IPS DF 6.9 (cell line): ENCODE measurements around the gene IL17C.

ENCODE experiments used
- DNase-seq: peaks from one replicate; pipeline ENCODE4 v3.0.0-alpha.2; 2013; ENCODE audit warnings: low read depth, low spot score
- H3K27ac ChIP-seq: one replicate; pipeline ENCODE4 v1.5.1; 2013; ENCODE audit warnings: low read length, control low read depth
- H3K27me3 ChIP-seq: 2 replicates; pipeline ENCODE4 v1.6.1; 2013; ENCODE audit warnings: mild to moderate bottlenecking, low read length; ENCODE audit not compliant: control insufficient read depth, insufficient read depth
- H3K36me3 ChIP-seq: 2 replicates; pipeline ENCODE4 v1.6.1; 2013; ENCODE audit warnings: low read length; ENCODE audit not compliant: control insufficient read depth, insufficient read depth
- H3K4me1 ChIP-seq: 2 replicates; pipeline ENCODE4 v1.6.1; 2013; ENCODE audit warnings: low read length; ENCODE audit not compliant: control insufficient read depth, insufficient read depth
- H3K4me3 ChIP-seq: 2 replicates; pipeline ENCODE4 v1.5.1; 2013; ENCODE audit warnings: mild to moderate bottlenecking, low read length
- H3K9me3 ChIP-seq: 2 replicates; pipeline ENCODE4 v1.6.1; 2013; ENCODE audit warnings: low read length, inconsistent platforms; ENCODE audit not compliant: control insufficient read depth, insufficient read depth
- WGBS: extraction: QIAGEN DNeasy Blood & Tissue Kit; methylation state at CpG from one replicate; pipeline ENCODE4 v1.1.7; 2013; ENCODE audit warnings: mixed read lengths, missing lambda C conversion rate; ENCODE audit not compliant: insufficient read length, insufficient coverage; 5-methylcytosine and 5-hydroxymethylcytosine counted together

Gene IL17C

DNA sequence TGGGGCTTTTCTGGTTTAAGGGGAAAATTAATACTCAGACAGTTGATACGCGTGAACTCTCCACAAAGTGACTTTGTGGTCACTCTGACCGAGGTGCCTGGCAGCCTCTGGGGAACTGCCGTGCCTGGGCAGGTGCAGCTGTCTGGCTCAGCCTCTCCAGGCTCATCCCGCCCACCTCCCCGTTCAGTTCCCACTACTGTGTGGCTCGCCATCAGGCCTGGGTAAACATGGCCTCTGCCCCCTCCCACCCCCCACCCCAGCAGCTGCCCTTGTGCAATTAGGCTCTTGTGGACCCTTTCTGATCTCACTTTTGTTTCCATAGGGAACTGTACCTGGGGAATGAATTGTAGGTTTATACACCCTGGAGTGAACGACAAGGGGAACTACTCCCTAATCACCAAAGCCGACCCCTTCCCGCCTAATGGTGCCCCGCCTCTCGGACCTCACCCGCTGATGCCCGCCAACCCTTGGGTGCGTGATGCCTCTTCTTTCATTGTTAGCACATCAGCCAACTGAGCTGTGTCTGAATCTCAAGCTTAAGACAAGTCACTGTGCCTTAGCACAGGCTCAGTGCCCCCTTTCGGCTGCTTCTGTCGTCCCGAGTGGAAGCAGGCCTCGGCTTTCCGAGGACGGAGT lies 40.4 kb upstream of the IL17C start:
- Histone ChIP-seq H3K27me3 (no peaks in the 10 kb centered on the region), H3K4me1 (no peaks in the 10 kb centered on the region), H3K27ac (no peak overlapping the region), H3K4me3 (no peak overlapping the region), H3K9me3 (no peaks in the 10 kb centered on the region), H3K36me3 (peaks cover 20% of the 10 kb centered on the region; the same call in 1 of the 2 replicates)
- DNase-seq, result no peak
- no CpG with 5 or more reads among the region's 21 CpGs for WGBS

DNA sequence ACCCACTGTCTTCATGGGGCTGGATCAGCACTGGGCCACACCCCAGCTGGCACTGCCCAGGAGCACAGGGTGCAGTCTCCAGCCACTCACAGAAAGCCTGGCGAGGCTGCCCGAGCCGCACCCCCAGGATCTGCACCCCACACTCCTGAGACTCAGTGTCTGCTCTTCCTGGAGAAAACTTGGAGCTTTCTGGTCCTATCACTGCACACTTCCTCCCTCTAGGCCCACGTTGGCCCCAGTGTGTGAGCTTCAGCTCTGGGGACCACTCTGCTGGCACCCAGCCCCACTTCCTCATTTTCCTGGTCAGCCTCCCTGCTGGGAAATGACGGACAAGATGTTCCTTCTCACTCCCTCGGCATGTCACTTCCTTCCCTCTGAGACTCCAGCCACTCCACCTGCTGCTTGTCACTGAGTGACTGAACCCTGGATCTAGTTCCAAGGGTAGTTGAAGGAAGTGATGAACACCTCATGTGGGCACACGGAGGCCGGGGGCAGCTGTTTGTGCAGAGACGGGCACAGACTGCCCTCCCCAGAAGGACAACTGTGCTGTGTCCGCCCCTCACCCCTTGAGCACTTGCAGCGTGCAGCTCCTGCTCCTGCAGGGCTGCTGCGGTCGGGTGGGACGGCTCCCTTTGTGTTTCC lies 39.2 kb upstream of the IL17C start:
- WGBS, result no CpG with 5 or more reads among the region's 14 CpGs

DNA sequence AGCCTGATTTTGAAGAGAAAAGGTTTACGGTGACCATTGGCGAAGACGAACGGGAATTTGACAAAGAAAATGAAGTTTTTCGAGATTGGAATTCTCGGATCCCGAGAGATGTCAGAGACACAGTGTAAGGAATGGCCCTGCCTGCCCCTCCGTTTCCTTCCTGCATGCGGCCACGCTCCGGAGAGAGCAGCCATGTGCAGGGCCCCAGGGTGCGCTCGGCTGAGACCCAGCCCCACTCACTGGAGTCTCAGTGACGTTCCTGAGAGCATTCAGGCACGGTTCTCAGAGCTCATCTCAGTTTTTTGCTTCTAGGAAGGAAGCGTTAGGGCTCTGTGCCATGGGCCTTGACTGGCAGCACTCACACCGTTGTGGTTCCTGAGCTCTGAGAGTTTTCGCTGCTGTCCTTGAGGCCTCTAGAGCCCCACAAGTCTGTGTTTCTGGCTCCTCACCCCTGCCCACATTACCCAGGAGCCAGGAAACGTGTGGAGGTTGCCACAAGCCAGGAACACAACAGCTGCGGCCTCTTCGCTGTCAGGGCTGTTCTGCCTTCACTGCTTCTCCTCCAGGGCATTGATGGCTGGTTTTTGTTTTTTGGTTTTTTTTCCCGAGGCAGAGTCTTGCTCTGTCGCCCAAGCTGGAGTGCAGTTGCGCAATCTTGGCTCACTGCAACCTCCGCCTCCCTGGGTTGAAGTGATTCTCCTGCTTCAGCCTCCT lies 38.4 kb upstream of the IL17C start:
- Histone ChIP-seq H3K4me3 (no peak overlapping the region), H3K4me1 (no peaks in the 10 kb centered on the region), H3K36me3 (peaks cover 20% of the 10 kb centered on the region; the same call in 1 of the 2 replicates), H3K9me3 (no peaks in the 10 kb centered on the region), H3K27ac (no peak overlapping the region), H3K27me3 (no peaks in the 10 kb centered on the region)
- DNase-seq, result no peak
- 100% methylated on average over 5 of the region's 25 CpGs for WGBS

More for the DNA sequence above, 39.2 kb upstream of the IL17C start:
- Histone ChIP-seq H3K9me3 (no peaks in the 10 kb centered on the region), H3K36me3 (peaks cover 20% of the 10 kb centered on the region; the same call in 1 of the 2 replicates), H3K27ac (no peak overlapping the region), H3K4me1 (no peaks in the 10 kb centered on the region), H3K4me3 (no peak overlapping the region), H3K27me3 (no peaks in the 10 kb centered on the region)
- DNase-seq, result no peak

DNA sequence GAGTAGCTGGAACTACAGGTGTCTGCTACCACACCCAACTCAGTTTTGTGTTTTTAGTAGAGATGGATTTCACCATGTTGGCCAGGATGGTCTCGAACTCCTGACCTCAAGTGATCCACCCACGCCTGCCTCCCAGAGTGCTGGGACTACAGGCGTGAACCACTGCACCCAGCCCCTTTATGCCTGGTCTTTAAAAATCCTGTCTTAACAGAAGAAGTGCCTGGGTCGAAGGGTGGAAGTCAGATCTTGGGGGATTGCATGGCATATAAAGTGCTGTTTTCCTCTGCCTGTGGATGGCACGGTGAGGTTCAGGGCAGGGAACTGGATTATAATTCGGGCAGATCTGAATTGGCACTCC lies 37.9 kb upstream of the IL17C start:
- no peaks in the 10 kb centered on the region for H3K9me3 ChIP-seq
- no peaks in the 10 kb centered on the region for H3K4me1 ChIP-seq
- H3K27me3 ChIP-seq, result no peaks in the 10 kb centered on the region
- H3K4me3 ChIP-seq, result no peak overlapping the region
- no peak for DNase-seq
- peaks cover 20% of the 10 kb centered on the region; the same call in 1 of the 2 replicates for H3K36me3 ChIP-seq
- WGBS, result no CpG with 5 or more reads among the region's 6 CpGs
- H3K27ac ChIP-seq, result no peak overlapping the region

DNA sequence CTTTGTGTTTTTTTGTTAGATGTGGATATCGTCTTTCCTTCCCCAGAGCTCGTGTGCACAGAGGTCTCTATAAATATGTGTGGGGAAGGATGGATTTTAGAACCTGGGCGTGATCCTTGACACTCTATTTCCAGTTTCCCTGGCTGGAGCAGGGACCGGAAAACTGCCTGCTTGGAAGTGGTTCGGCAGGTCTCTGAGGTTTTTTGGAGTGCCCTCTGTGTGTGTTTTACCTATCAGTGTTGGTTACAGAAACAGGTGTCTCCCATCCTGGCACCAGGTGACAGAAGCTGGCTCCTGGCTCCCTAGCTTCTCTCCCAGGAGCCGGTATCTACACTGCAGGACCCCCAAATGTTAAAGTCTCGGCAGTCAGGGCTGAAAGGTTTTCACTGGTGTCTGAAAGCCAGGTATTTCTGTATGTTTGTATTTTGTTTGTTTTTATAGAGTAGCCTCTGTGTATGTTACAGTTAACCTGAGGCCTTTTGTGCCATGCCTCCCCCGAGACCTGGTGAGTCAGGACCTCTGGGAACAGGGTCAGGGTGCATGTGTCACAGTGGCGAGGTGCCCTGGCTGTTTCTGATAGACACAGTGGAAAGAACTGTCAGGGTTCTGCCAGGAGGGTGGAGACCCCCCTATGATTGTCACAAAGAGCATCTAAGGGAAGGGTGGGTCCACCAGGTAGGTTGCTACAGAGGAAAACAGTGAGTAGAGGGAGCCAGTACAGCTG lies 36.9 kb upstream of the IL17C start:
- no peaks in the 10 kb centered on the region for H3K4me1 ChIP-seq
- WGBS, result no CpG with 5 or more reads among the region's 9 CpGs
- DNase-seq, result no peak
- H3K9me3 ChIP-seq, result no peaks in the 10 kb centered on the region
- H3K27me3 ChIP-seq, result no peaks in the 10 kb centered on the region
- H3K27ac ChIP-seq, result no peak overlapping the region
- H3K4me3 ChIP-seq, result no peak overlapping the region; the same call in 1 of the 2 replicates
- peaks cover 25% of the 10 kb centered on the region for H3K36me3 ChIP-seq

DNA sequence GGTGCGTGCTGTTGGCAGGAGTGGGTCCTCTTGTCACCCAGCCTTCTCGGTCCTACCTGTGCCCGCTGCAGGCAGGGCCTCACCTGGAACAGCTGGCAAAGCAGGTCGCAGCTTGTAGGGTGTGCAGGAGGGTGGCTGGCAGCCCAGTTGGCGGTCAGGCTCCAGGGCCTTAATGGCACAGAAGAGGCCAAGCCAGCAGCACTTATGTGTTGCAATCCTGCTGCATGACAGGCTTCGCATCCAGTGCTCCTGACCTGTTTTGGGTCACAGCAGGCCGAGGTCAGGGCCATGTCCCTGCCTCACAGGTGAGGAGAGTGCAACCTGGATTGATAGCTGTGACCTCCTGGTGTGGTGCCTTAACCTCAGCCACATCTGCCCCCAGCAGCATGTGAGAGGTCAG lies 36.3 kb upstream of the IL17C start:
- H3K27me3 ChIP-seq, result no peaks in the 10 kb centered on the region
- H3K27ac ChIP-seq, result no peak overlapping the region
- H3K4me1 ChIP-seq, result no peaks in the 10 kb centered on the region
- no CpG with 5 or more reads among the region's 7 CpGs for WGBS
- H3K4me3 ChIP-seq, result no peak overlapping the region
- no peaks in the 10 kb centered on the region for H3K9me3 ChIP-seq
- peaks cover 28% of the 10 kb centered on the region for H3K36me3 ChIP-seq
- DNase-seq, result no peak

DNA sequence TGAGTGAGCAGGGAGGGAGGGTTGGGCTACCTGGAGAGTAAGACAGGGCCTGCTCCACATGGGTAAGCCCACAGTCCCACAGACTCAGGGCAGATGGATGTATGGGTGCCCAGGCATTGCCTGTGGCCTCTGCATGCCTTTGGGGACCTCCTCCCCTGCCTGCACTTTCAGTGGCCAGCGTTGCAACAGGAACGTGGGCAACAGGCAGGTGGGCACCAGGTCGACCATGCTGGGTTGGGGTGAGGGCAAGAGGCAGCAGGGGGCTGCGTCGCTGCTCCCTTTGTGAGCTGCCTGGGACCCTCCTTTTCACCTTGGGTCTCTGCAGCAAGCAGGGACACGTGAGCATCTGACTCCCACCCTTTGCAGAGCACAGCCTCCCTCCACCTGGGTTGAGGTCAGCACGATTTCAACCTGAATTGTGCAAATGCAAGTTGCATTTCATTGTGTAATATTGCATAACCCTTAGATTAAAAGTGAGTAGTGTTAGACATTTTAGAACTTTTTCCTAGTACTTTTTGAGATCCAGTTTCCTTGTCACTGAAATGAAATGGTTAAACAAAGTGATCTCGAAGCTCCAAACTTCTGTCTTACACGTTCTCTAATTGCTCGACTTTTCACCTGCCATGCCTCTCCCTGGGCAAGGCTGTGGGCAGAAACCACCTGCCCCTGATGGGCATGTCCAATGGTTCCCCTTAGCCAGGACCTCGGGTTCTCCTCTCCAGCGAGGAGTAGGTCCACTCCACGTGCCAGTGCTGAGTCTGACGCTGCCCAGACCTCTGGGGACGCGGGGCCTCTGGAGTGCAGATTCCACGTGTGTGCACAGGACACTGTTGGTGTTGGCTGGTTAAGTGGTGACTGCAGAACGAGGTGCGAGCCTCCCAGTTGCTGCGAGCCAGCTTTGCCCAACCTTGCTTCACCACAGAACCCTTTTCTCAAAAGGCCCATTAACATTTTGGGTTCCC lies 32.9 kb upstream of the IL17C start:
- no peak for DNase-seq
- H3K9me3 ChIP-seq, result no peaks in the 10 kb centered on the region
- no peaks in the 10 kb centered on the region; the same call in 1 of the 2 replicates for H3K4me1 ChIP-seq
- H3K27me3 ChIP-seq, result no peaks in the 10 kb centered on the region
- no peak overlapping the region for H3K4me3 ChIP-seq
- H3K27ac ChIP-seq, result no peak overlapping the region
- H3K36me3 ChIP-seq, result peaks cover 18% of the 10 kb centered on the region
- no CpG with 5 or more reads among the region's 20 CpGs for WGBS

DNA sequence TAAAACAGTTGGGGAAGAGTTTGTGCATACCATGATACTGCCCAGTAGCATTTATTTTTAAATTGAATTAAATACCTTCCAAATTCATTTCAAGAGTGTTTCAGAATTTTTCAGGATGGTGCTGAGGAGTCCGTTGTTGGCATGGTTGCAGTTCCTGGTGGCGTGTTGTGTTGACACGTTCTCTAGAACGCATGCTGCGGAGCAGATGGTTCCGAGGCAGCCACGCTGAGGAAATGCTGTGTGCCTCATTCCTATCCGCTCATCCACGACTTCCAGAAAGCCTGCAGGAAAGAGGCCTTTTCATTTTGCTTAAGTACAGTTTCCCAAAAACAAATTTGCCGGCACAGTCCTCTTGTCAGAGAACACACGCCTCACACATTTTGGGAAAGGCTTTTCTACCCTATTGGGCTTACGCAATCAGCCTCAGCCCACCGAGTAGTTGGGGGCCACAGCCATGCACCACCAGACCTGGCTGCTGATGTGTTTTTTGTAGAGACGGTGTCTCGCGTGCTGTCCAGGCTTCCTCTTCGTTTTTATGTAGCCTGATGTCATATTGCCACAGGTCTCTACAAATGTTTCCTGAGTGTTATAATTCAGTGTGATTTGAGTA lies 32.1 kb upstream of the IL17C start:
- Histone ChIP-seq H3K27ac (no peak overlapping the region), H3K9me3 (no peaks in the 10 kb centered on the region), H3K4me3 (no peak overlapping the region), H3K27me3 (no peaks in the 10 kb centered on the region), H3K4me1 (peaks cover 2% of the 10 kb centered on the region), H3K36me3 (peaks cover 14% of the 10 kb centered on the region)
- no peak for DNase-seq
- WGBS, result no CpG with 5 or more reads among the region's 17 CpGs

DNA sequence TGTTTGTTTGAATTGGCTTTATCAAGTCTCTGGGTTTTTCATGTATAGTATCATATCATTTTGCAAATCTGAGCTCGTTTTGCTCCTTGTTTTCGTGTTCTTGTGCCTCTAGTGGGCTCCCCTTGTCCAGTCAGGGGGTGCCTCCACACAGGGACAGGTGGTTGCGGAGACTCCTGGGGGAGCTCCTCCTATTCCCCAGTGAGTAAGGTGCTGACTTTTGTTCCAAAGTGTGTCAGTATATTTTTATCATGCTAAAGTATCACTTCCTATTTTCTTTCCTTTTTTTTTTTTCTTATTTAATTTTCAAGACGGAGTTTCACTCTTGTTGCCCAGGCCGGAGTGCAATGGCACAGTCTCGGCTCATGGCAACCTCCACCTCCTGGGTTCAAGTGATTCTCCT lies 30.3 kb upstream of the IL17C start:
- Histone ChIP-seq H3K4me1 (peaks cover 2% of the 10 kb centered on the region), H3K27ac (no peak overlapping the region), H3K36me3 (peaks cover 8% of the 10 kb centered on the region), H3K4me3 (no peak overlapping the region), H3K27me3 (no peaks in the 10 kb centered on the region), H3K9me3 (no peaks in the 10 kb centered on the region)
- WGBS, result no CpG with 5 or more reads among the region's 6 CpGs
- DNase-seq, result no peak
